HG03060 (cell line): ENCODE data around the gene MRPL1.
"Not testable (repeated sequence)": the region's sequence is repeated elsewhere in the genome, so short reads cannot be mapped to it uniquely, and the experiment has no call there.

Experiments
- ATAC-seq: cut with Tn5 transposase; IDR thresholded peaks from one replicate; pipeline ENCODE4 v1.9.1; 2021; ENCODE audit warnings: low read depth, moderate number of reproducible peaks; ENCODE audit not compliant: unreplicated experiment

The MRPL1 gene

DNA sequence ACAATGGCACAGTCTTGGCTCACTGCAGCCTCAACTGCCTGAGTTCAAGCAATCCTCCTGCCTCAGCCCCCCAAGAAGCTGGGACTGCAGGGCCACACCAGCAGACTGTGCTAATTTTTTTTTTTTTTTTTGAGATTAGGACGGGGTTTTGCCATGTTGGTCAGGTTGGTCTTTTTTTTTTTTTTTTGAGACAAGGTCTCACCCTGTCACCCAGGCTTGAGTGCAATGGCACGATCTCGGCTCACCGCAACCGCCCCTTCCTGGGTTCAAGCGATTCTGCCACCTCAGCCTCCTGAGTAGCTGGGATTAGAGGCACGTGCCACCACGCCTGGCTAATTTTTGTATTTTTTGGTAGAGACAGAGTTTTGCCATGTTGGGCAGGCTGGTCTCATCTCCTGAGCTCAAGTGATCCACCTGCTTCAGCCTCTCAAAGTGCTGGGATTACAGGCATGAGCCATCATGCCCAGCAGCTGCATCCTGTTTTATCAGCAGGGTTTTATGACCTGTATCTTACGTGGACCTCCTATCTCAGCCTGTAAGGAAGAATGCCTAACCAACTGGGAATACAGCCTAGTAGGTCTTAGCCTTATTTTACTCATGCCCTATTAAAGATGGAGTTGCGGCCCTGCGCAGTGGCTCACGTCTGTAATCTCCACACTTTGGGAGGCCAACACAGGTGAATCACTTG is 13.2 kb upstream of the MRPL1 start:
- no peak for ATAC-seq

GRCh38 chr4:77852892-77853495 is 9.6 kb upstream of the MRPL1 start:
- ATAC-seq = no peak

DNA sequence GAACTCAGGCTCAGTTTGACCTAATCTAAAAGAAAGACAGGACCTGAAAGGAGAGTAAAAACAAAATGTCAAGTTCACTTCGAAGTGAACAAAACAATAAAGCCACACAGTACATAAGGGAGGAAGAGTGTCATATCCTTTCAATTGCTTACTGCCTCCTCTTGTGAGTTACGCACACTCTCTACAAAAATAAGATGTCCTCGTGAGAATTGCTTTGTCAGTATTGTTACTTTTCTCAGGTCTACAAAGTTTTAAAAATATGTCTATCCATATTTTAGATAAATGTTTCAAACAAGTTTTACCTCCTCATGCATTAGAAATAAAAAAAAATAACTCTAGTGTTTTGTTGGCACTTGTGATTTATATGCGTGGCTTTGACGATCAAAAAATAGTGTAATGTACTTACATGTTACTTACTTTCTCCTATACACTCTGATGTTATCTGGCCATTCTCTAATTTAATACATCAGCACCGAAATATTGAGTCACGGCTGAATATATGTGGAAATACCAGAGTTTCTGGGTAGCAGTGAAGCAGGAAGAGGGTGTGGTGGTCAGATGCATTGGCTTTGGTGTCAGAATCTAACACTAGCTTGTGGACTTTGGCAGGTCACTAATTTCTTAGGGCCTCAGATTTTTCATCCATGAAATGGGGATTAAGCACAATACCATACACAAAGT is 8.1 kb upstream of the MRPL1 start:
- ATAC-seq = no peak

DNA sequence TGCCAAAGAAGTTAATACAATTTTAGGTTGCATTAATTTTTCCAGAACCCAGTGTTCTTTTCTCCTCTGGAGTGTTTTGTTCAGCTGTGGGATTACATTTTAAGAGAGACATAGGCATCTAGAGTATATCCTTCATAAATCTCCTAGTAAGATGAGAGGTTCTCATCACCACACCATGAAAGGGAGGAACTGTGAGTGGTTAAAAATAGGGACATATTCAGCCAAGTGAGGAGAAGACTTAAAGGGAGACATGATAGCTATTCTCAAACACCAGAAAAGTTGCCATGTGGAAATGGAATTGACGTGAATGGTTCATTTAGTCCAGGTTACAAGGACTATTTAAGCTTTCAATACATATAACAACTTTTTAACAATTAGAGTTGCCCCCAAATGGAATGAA is 6.5 kb upstream of the MRPL1 start:
- no peak for ATAC-seq

DNA sequence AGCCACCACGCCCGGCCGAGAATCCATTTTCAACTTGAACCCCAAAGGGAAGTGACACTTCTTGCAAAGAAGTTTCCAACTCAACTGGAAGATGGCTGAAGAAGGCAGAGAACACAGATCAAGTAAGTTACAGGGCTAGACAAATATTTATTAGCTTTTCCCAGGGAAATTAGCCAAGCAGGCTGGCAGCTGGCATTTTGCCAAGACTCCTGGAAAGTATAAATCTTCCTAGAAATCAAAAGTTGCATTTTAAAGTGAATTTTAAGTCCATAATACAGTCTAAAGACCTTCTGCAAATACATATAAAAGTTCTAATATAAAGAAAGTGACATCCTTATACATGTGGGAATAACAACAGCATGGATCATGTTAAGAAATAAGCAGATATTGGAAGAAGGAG is 3.4 kb upstream of the MRPL1 start:
- ATAC-seq = no peak

DNA sequence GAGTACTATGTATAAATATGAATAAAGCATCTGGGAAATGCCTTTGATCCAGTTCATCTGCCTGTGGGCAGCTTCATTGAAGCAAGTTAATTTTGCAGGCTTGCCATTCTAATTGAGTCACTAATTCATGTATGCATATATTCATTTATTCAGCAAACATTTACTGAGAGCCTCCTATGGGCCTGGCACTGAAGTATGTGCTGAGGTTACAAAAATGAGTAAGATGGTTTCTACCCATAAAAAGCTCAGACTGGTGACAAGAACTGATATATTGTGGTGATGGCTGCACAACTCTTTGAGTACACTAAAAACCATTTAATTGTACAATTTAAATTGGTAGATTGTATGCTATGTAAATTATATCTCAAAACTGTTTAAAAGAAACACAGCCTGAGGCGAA is 1.1 kb upstream of the MRPL1 start:
- no peak for ATAC-seq

- not testable (repeated sequence) for ATAC-seq
Observed at GRCh38 chr4:77863341-77863740, 711 bp downstream of the MRPL1 start.

- ATAC-seq = no peak
Observed at GRCh38 chr4:77865259-77865658, 2.6 kb downstream of the MRPL1 start.

GRCh38 chr4:77872723-77873445 is 10.3 kb downstream of the MRPL1 start:
- no peak for ATAC-seq

DNA sequence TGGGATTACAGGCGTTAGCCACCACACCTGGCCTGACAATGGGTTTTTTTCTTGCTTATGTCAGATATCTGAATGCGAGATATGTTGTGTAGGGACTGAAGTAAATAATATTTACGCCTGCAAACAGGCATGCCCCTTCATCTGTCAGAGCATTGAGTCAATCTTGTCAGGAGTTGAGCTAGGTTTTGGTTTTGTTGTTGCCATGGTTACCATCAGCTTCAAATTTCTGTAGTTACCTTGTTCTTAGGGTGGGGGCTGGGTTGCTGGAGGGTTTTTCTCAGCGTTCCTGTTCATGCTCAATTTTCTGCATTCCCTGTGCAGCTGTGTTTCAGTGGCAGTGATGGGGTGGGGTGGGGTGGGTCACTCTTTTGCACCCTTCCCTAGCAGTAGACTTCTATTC is 14.5 kb downstream of the MRPL1 start:
- no peak for ATAC-seq

GRCh38 chr4:77877771-77878565 is 15.3 kb downstream of the MRPL1 start:
- no peak for ATAC-seq

- ATAC-seq = no peak
Observed at GRCh38 chr4:77880784-77881183, 18.2 kb downstream of the MRPL1 start.

DNA sequence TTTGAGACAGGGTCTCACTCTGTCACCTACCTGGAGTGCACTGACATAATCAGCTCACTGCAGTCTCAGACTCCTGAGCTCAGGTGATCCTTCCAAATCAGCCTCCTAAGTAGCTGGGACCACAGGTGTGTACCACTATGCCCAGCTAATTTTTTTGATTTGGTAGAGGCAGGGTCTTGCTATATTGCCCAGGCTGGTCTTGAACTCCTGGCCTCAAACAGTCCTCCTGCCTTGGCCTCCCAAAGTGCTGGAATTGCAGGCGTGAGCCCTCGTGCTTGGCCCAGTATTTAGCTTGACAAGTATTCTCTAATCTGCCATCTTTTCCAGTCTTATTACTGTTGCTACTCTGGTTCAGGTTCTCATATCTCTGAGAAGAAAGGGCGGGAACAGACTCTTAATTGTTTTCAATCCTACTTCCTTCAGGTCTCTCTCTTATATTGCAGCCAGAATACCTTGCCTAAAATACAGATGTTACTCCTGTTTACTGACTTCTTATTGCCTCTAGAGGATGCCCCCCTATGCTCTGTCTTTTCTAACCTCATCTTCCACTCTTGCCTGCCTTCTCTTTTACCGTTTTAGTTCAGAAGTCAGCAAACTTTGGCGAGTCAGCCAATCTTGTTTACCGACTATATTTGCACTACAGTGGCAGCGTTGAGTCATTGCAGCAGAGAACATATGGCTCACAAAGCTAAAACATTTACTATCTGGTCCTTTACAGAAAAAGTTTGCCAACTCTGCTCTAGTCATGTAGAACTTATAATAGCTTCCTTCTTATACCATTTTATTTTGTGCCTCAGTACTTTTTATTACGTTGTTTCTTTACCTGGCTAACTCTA is 19.0 kb downstream of the MRPL1 start:
- no peak for ATAC-seq

DNA sequence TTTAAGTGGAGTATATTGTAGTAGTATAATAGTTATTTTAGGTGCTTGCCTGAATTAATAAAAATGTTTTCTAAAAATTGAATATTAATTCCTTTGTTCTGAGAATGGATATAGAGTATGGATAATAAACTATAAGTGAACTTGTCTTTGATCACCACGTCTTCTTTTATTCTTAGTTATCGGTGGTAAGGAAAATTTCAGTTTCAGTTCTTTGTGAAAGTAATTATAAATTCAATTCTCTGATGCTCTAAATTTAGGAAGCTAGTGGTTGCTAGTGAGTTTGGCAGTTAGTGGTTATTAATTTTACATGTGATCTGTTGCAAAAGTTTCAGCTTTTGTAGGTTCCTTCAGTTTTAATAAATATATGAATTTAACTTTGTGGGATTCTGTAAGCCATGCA is 30.8 kb downstream of the MRPL1 start:
- ATAC-seq = peak; percentile 66

- no peak for ATAC-seq
Observed at GRCh38 chr4:77899607-77900006, 37.0 kb downstream of the MRPL1 start.

DNA sequence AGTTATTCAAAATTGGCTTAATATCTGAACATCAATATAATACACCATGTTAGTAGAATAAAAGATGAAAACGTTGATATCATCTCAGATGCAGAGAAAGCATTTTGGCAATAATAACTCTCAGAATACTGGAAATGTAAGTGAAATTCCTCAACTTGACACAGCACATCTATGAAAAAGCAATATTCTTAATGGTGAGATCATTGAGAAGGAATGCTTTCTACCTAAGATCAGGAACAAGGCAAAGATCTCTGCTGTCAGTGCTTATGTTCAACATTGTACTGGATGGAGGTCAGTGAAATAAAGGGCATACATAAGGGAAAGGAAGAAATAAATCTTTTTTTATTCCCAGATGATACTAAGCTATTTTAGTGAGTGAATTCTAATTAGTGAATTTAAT is 40.6 kb downstream of the MRPL1 start:
- no peak for ATAC-seq

DNA sequence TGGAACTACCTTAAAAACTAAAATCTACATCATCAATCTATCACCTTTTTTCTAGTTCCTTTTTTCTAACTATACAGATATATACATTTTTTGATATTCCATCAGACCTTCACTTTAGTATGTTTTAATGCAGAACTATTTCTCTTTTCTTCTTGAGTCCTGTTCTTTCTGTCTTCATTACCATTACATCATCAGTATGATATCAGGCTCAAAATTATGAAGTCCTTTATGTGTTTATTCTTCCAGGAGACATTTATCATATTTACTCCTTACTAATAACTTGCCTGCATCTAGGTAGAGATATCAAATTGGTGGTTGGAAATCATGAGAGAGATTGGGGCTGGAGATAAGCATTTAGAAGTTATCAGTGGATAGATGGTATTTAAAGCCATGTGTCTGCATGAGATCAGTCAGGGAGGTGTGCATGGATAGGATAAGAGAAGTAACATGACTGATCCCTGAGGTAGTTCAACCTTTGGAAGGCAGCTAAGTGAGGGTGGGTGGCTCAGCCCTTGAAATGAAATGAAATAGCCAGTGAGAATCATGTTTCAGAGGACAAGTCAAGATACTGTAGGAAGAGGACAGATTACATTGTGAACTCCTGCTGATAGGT is 43.1 kb downstream of the MRPL1 start:
- ATAC-seq = no peak

GRCh38 chr4:77910676-77911075 is 48.0 kb downstream of the MRPL1 start:
- ATAC-seq = no peak

DNA sequence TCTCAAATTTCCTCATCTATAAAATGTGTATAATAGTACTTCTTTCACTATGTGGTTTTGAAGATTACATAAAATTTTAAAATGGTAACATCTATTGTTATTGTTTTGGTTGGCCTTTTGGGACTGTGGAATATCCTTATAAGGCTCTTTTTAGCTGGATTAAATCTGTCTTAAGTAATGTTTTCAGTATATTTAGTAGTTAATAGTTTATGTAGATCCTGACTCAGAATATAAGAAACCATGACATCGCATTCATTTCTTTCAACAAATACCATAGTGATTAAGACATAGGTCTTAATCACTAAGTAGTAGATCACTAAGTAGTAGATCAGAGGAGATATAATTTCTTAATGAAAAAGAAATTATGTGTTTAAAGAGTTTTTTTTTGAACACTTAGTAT is 48.5 kb downstream of the MRPL1 start:
- ATAC-seq = no peak
